Measurements from ENCODE around the gene CRYGN. TPM values are rescaled to one million over a fixed set of nuclear protein-coding genes. Genes with fewer than 3 reads are reported as not detected.

The CRYGN gene
- polyA plus RNA-seq (ENCODE audit: insufficient read length in 4 of 4) = 1 to 10 TPM; 1.9 to 4.4 (median 3.1) TPM

- no peak for DNase-seq (ENCODE audit: low read depth in 4 of 4, low spot score in 2 of 4)
These were observed at the start of gene CRYGN for GRCh38 chr7:151439855-151440798. TSS of gene CRYGN (minus strand) at chr7:151440141. CDS start at chr7:151439917, 224 bp downstream.

- no peak for DNase-seq (ENCODE audit: low read depth in 4 of 4, low spot score in 2 of 4)
These were observed 49.6 kb upstream of the CRYGN start for GRCh38 chr7:151489498-151489897.

- no peak for DNase-seq (ENCODE audit: low read depth in 4 of 4, low spot score in 2 of 4)
These were observed 48.2 kb upstream of the CRYGN start for GRCh38 chr7:151488096-151488495.

- no peak for DNase-seq (ENCODE audit: low read depth in 4 of 4, low spot score in 2 of 4)
These were observed 47.3 kb upstream of the CRYGN start for GRCh38 chr7:151487228-151487627.

GRCh38 chr7:151486074-151486473 lies 46.1 kb upstream of the CRYGN start:
- DNase-seq (ENCODE audit: low read depth in 4 of 4, low spot score in 2 of 4) = no peak

- peak in 2 of 4 donors; percentile 15 to 33 for DNase-seq (ENCODE audit: low read depth in 4 of 4, low spot score in 2 of 4)
These were observed 45.2 kb upstream of the CRYGN start for GRCh38 chr7:151484971-151485707.

GRCh38 chr7:151483711-151483983 lies 43.7 kb upstream of the CRYGN start:
- no peak for DNase-seq (ENCODE audit: low read depth in 4 of 4, low spot score in 2 of 4)

- DNase-seq (ENCODE audit: low read depth in 4 of 4, low spot score in 2 of 4) = no peak
These were observed 43.2 kb upstream of the CRYGN start for GRCh38 chr7:151482883-151483710.

GRCh38 chr7:151481650-151482505 lies 41.9 kb upstream of the CRYGN start:
- DNase-seq (ENCODE audit: low read depth in 4 of 4, low spot score in 2 of 4) = no peak

GRCh38 chr7:151477867-151478266 lies 37.9 kb upstream of the CRYGN start:
- no peak for DNase-seq (ENCODE audit: low read depth in 4 of 4, low spot score in 2 of 4)

GRCh38 chr7:151472644-151473380 lies 32.9 kb upstream of the CRYGN start:
- no peak for DNase-seq (ENCODE audit: low read depth in 4 of 4, low spot score in 2 of 4)

- no peak for DNase-seq (ENCODE audit: low read depth in 4 of 4, low spot score in 2 of 4)
These were observed 30.8 kb upstream of the CRYGN start for GRCh38 chr7:151470711-151471110.

- DNase-seq (ENCODE audit: low read depth in 4 of 4, low spot score in 2 of 4) = no peak
These were observed 29.3 kb upstream of the CRYGN start for GRCh38 chr7:151469281-151469680.

GRCh38 chr7:151468217-151469018 lies 28.5 kb upstream of the CRYGN start:
- DNase-seq (ENCODE audit: low read depth in 4 of 4, low spot score in 2 of 4) = no peak

- no peak for DNase-seq (ENCODE audit: low read depth in 4 of 4, low spot score in 2 of 4)
These were observed 25.2 kb upstream of the CRYGN start for GRCh38 chr7:151465169-151465568.

- no peak for DNase-seq (ENCODE audit: low read depth in 4 of 4, low spot score in 2 of 4)
These were observed 22.4 kb upstream of the CRYGN start for GRCh38 chr7:151462306-151462779.

- no peak for DNase-seq (ENCODE audit: low read depth in 4 of 4, low spot score in 2 of 4)
These were observed 21.9 kb upstream of the CRYGN start for GRCh38 chr7:151461942-151462230.

- DNase-seq (ENCODE audit: low read depth in 4 of 4, low spot score in 2 of 4) = no peak
These were observed 21.4 kb upstream of the CRYGN start for GRCh38 chr7:151461096-151461941.
